Cardiac septum (tissue), 1 donor: ENCODE results near the gene POLG2. TPM values are rescaled to one million over a fixed set of nuclear protein-coding genes. Genes with fewer than 3 reads are reported as not detected.
"Not testable (repeated sequence)": the region's sequence is repeated elsewhere in the genome, so short reads cannot be mapped to it uniquely, and the experiment has no call there.

Experiments used
- DNase-seq: peaks from one replicate; pipeline ENCODE4 v3.0.0-alpha.2; 2020; ENCODE audit warnings: low spot score
- intact Hi-C: fragments of 100-400 bp; cut with DNase I; formaldehyde crosslinking; loops from one replicate; pipeline ENCODE4 v1.14.0; 2022
- microRNA-seq: library from miRNA; unstranded; fragments of <30 nt; microRNA quantifications from one replicate; pipeline ENCODE4 v1.2.0, GENCODE V29; 2020
- total RNA-seq: library from RNA; stranded (reverse); fragmentation: NEBNext Ultra II Directional; extraction: Animal tissue kit (Norgen Biotek cat#: 25700); gene quantifications from one replicate; pipeline ENCODE4 v1.2.1, GENCODE V29; 2021
- donor health status: DM: no; HTN: no; CAD: no.

POLG2 gene
- total RNA-seq, 1 donor from 2014 or later = 8.0 TPM

DNA sequence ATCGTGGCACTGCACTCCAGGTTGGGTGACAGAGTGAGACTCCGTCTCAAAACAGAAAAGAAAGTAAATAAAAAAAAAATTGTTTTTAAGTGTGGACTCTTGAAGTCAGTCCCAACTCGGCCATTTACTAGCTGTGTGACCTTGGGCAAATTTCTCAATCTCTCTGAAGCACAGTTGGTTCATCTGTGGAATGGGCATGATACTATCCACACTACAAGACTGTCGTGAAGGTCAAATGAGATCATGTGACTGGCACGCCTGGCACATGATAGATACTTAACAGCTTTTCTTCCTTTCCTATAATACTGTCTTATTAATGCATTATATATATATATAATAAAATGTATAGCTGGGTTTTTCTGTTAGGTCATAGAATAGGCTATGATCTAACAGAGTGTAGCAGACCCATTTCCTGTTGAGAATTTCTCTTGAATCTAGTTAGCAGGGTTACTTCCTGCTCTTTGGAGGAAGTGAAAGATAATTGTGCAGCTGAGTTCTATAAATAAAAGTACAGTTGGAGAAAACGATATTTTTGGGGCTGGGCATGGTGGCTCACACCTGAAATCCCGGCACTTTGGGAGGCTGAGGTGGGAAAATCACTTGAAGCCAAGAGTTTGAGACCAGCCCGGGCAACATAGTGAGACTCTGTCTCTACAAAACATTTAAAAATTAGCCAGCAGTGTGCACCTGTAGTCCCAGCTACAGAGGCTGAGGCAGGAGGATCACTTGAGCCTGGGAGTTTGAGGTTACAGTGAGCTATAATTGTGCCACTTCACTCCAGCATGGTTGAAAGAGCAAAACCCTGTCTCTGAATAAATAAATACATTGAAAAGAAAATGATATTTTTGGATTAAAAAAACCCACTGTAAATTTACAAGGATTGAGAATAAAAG is 40.6 kb downstream of the POLG2 start:
- intact Hi-C loops = no loop called here
- no peak for DNase-seq

DNA sequence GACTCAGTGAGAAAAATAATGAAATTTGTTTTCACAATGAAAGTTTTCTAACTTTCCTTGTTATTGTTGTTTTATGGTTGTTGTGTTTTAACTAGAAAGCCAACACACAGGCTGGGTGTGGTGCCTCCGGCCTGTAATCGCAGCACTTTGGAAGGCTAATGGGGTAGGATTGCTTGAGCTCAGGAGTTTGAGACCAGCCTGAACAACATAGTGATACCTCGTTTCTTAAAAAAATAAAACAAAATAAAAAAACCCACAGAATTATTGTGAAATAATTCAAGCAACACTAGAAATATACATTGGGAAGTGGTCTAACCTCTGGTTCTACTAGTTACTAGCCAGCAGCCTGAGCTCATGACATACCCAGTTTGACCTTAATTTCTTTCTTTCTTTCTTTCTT is 47.3 kb downstream of the POLG2 start:
- no peak for DNase-seq

DNA sequence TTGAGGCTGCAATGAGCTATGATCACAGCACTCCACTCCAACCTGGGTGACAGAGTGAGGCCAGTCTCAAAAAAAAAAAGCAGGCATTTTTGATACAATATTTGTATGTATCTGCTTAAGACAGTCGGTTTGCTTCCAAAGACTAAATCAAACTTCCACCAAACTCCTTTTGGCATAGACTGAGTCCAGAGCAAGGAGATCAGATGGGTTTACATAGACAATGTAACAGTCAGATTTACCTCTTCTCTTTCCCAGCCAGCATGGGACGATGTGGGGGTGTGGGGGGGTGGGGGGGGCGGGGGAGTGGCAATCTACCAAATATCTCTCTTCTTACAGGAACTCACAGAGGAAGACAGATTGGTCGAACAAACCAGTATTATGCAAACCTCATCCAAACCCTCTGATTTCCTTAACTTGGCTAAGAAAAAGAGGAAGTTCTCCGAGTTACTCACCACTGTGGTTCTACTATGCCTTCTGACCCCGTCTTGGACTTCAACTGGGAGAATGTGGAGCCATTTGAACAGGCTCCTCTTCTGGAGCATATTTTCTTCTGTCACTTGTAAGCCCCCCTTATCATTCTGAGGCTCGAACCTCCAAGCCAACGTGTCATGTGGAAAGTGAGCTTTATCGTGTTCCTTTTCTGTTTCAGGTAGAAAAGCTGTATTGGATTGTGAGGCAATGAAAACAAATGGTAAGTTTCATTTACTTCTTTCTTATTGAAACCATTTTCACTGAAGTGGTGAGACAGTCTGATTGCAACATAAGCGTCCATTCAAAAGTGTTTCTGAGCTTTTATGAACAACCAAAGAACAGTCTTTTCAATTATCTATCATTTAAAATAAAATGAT is 48.0 kb downstream of the POLG2 start, which contains the start of gene MILR1:
MILR1 (plus strand) TSS at position 451 of the 848 bp plus-strand sequence; CDS start at position 505, 54 bp downstream.
- intact Hi-C loops = no loop called here
- DNase-seq = no peak

More for the DNA sequence above, 47.3 kb downstream of the POLG2 start:
- intact Hi-C loops = no loop called here

DNA sequence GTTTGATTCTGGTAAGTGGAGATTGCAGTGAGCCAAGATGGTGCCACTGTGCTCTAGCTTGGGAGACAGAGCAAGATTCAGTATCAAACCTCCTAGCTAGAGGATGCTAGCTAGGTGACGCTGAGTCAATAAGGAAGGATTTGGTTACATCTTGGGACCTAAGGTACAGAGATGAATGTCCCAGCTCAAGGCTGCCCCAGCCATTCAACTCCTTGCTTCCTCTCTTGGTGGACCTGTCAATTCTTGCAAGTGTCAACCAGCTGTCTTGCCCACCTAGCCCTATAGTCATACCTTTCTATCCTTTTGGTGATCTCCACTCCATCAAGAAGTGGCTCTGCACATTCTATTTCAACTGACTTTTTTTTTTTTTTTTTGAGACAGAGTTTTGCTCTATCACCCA is 49.3 kb downstream of the POLG2 start:
- DNase-seq = no peak
- intact Hi-C loops = no loop called here

DNA sequence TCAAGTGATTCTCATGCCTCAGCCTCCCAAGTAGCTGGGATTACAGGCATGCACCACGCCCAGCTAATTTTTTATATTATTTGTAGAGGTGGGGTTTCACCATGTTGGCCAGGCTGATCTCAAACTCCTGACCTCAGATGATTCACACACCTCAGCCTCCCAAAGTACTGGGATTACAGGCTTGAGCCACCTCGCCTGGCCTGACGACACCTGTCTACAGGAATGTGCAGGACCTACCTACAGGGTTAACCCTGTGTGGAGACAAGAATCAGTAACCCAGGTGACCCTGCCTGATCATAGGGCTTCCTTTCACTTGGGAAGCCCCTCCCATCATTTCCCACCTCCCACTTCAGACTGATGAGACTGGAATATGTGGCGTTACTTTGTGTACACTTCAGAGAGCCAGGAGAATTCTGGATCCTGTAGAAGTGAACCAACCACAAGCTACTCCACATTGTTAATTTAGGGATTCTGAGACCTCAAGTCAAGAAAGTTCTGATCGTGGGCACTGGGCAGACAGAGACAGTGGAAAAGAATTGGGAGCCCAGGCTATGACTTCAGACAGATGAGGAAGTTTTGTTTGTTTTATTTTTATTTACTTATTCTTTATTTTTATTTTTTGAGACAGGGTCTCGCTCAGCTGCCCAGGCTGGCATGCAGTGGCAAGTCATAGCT is 53.6 kb downstream of the POLG2 start:
- DNase-seq = no peak
- intact Hi-C loops = no loop called here

DNA sequence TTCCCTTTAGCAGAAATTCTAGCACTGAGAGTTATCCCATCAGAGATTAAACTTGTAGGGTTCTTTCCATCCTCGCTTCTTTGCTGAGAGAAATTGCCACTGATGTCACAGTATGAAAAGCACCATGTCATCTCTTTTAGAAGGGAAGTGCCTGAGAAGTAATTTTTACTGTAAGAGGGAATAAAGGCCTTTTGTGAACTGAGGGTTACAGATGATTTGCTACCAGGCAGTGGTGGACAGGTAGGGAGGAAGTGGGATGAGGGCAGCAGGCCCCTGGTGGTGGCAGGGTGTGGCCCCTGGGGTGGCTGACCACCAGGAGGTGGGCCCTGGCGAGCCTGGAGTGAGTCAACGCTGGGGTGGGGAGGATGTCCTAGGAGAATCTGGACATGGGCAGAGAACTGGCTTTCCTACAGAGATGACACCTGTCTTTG is 54.3 kb downstream of the POLG2 start:
- DNase-seq = no peak
- intact Hi-C loops = no loop called here

DNA sequence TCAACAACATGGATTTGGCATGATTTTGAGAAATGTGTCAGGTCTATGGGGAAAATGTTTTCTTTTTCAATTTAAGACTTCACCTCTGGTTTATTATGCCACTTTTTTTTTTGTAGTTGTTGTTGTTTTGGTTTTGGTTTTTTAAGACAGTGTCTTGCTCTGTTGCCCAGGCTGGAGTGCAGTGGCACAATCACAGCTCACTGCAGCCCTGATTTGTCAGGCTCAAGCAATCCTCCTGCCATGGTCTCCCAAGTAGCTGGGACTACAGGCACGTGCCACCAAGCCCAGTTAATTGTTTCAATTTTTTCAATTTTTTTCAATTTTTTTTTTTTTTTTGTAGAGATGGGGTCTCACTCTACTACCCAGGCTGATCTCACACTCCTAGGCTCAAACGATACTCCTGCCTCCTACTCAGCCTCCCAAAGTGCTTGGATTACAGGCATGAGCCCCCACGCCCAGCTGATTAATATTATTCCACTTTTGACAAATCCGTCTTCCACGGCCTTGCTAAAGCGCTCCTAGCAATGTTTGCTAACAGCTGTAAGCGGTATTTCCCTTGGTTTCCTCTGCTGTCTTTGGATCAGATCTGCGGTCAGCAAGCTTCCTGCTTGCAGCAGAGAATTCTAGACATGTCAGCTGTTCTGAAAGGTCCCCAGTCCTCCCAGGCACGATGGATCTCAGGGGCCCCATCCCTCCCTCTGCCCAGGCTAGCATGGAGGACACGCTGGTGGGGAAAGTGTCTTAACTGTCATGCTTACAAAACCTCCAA is 54.9 kb downstream of the POLG2 start:
- peak; percentile 76 for DNase-seq

DNA sequence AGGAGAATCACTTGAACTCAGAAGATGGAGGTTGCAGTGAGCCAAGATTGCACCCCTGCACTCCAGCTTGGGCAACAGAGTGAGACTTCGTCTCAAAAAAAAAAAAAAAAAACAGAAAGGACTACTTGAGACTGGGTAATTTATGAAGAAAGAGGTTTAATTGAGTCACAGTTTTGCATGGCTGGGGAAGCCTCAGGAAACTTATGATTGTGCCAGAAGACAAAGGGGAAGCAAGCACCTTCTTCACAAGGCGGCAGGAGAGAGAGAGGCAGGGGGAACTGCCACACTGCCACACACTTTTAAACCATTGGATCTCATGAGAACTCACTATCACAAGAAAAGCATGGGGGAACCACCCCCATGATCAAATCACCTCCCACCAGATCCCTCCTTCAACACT is 56.9 kb downstream of the POLG2 start:
- intact Hi-C loops = no loop called here
- no peak for DNase-seq

More for the DNA sequence above, 54.9 kb downstream of the POLG2 start:
- intact Hi-C loops = no loop called here

DNA sequence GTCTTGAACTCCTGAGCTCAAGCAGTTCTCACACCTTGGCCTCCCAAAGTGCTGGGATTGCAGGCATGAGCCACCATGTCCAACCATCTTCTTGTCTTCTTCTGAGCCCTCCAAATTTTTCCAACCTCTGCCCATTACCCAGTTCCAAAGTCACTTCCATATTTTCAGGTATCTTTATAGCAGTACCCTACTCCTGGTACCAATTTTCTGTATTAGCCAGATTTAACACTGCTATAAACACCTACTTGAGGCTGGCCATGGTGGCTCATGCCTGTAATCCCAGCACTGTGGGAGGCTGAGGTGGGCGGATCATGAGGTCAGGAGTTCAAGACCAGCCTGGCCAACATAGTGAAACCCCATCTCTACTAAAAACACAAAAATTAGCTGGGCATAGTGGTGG is 57.3 kb downstream of the POLG2 start:
- intact Hi-C loops, DNase-seq: not testable (repeated sequence)

DNA sequence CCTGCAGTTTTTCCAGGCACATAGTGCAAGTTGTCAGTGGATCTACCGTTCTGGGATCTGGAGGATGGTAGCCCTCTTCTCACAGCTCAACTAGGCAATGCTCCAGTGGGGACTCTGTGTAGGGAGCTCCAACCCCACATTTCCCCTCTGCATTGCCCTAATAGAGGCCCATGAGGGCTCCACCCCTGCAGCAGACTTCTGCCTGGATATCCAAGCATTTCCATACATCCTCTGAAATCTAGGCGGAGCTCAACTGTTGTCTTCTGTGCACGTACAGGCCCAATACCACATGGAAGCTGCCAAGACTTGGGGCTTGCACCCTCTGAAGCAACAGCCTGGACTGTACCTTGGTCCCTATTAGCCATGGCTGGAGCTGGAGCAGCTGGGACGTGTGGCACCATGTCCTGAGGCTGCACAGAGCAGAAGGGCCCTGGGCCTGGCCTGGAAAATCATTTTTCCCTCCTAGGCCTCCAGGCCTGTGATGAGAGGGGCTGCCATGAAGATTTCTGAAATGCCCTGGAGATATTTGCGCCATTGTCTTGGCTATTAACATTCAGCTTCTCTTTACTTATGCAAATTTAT is 58.8 kb downstream of the POLG2 start:
- no peak for DNase-seq
- intact Hi-C loops = no loop called here

DNA sequence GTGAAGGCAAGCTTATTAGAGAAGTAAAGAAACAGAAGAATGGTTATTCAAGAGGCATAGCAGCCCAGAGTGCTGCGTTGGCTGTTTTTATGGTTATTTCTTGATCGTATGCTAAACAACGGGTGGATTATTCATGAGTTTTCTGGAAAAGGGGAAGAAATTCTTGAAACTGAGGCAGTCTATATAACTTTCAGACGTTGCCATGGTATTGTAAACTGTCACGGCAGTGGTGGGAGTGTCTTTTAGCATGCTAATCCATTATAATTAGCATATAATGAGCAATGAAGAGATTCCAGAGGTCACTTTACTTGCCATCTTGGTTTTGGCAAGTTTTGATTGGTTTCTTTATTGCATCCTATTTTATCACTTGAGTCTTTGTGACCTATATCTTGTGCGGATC is 65.3 kb downstream of the POLG2 start:
- intact Hi-C loops = no loop called here
- no peak for DNase-seq

DNA sequence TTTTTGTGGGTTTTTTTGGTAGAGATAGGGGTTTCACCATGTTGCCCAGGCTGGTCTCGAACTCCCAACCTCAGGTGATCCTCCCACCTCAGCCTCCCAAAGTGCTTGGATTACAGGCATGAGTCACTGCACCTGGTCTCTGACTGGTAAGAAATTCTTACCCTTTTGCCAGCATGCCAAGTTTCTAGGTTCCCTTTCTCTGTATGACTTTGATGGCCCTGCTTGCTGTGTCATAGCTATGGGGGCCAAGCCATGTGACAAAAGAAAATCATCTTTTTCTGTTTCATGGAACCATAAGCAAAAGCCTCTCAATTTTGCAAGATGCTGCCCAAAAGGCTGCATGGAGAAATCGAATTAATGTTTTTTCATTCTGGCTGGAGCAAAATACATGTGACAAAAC is 66.8 kb downstream of the POLG2 start:
- DNase-seq, intact Hi-C loops: not testable (repeated sequence)

DNA sequence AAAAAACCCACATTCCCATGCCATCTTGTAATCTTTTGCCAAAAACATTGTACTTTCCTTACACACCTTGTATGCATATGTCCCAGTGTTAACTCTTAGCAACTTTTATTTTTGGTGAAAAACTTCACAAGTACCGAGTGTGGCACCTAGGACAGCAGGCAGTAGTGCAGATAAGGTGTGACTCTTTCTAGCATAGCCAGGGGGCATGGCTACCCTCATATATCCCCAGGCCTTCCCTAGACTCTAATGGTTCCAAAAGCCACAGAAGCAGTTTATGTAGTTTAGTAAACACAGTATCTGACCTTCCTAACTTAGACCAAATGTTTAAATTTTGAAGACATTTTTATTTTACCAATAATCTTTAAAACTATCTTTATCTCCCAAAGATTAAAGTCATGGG is 68.4 kb downstream of the POLG2 start:
- no peak for DNase-seq
- intact Hi-C loops = no loop called here

Small RNA genes lying within 50 kb of the gene (microRNA-seq; reads per million reads assigned to microRNA genes)
- gene MIR3064 = 2.7 reads per million
- not detected for gene MIR5047

Other genes starting within 250 kb of the POLG2 start
- 48.8 TPM for gene TEX2, start 233.8 kb downstream of the POLG2 start, total RNA-seq
- gene PECAM1, start 106.2 kb downstream of the POLG2 start, total RNA-seq = 117 TPM
- gene MILR1, start 47.9 kb downstream of the POLG2 start, total RNA-seq = 3.6 TPM
- gene DDX5, start 9.2 kb upstream of the POLG2 start, total RNA-seq = 443 TPM
- 16.4 TPM for gene CEP95, start 9.9 kb upstream of the POLG2 start, total RNA-seq
- 17.4 TPM for gene SMURF2, start 165.3 kb upstream of the POLG2 start, total RNA-seq